GM18861 (cell line): ENCODE measurements around the gene SIL1.
"Not testable (repeated sequence)": the region's sequence is repeated elsewhere in the genome, so short reads cannot be mapped to it uniquely, and the experiment has no call there.

Source experiments
- ATAC-seq: cut with Tn5 transposase; IDR thresholded peaks from one replicate; pipeline ENCODE4 v1.9.1; 2021; ENCODE audit not compliant: unreplicated experiment

The SIL1 gene

DNA sequence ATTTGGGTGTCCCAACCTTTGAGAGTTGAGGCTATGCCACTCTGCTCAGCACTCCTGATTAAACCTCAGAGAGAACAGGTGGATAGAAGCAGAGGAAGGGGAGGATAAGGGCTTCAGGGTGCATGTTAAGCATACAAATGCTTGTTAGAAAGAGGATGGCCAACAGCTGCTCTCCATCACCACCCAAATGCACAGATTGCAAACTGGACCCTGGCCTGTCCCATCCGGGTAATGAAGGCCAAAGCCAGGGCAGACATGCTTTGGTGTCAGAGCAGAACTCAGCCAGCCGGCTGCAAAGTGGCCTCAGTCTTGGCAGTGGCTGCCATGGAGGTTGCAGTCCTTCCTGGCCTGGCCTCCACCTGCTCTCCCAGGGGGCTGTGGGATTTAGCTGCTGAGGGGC lies 84.3 kb downstream of the SIL1 start:
- ATAC-seq, result no peak

DNA sequence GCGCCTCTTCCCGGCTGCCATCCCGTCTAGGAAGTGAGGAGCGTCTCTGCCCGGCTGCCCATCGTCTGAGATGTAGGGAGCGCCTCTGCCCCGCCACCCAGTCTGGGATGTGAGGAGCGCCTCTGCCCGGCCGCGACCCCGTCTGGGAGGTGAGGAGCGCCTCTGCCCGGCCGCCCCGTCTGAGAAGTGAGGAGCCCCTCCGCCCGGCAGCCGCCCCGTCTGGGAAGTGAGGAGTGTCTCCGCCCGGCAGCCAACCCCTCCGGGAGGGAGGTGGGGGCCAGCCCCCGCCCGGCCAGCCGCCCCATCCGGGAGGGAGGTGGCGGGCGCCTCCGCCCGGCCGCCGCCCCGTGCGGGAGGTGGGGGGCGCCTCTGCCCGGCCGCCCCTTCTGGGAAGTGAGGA lies 85.8 kb downstream of the SIL1 start:
- not testable (repeated sequence) for ATAC-seq

DNA sequence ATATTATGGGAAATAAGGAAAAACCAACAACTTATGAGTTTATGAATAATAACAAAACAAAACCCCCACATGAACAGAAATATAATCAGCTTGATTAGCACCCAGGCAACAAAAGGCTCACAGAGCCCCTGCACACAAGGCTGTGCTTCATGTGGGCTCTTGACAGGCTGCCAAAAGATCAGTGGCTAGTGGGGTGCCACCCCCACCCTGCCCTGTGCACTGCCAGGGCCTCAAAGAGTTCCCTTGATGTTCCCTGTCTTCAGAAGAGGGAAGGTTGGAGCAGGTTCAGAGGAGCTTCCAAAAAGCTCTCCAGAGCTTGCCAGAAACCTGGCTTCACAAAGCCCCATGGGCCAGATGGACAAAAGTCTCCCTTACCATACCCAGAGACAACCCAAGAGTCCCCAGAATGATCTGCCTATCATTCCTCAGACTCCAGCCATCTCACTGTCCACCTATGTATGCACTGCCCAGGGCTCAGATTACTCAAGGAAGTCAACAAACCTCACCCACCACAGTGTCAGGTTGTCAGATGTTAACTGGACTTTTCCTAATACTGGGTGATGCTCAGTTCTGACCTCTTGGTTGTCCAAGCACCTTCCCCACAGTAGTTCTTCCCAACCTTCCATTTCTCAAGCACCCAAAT lies 87.5 kb downstream of the SIL1 start:
- ATAC-seq, result no peak

DNA sequence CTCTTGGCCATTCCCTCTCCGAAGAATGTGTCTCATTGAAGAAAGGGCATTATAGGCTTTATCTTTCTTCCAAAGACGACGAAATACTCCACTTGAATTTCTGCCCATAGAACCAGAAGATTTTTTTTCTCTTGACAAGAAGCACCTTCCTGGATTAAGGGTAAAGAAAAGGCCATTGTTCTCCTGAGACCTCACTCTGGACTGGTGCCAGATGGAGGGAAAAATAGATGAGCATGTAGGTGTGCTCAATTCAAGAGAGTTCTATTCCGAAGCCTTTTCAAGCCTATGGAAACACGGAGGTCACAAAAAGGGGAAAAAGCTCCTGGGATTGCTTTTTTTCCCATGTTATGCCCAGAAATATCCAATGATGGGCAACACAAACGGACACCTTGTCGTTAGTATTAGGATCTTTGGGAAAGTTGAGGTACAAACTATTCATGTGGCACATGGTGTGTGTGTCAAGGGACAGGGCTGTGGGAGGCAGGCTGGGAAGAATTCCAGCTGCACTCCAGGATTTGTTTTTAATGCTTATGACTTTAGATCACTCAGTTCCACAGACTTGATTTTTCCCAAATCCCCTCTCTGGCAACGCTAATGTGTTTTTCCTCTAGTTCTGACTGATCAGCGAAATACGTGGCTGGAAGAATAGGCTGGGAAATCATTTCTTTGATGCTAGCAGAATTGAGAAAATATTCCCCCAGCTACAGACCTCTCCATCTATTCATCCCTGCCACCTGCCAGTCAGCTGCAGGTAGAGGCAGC lies 89.9 kb downstream of the SIL1 start:
- no peak for ATAC-seq

DNA sequence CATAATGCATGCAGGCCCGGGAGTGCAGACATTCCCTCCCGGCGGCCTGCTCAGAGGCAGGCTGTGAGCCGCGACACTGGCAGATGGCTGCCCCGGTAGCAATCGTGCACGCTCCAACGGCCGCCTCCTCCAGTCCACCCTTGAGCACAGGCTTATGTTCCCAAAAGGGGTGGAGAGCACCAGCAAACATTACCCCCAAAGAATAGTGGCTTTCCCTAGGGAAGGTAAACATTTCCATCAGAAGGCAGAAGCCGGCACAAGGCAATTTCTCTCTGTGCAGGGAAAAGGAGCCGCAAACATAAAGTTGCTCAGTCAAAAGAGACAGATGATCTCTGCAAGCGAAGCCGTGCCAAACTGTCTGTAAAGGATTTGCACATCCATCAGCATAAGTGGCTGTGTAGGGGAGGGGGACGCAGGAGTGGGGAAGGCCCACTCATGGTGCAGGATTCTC lies 92.5 kb downstream of the SIL1 start:
- no peak for ATAC-seq

DNA sequence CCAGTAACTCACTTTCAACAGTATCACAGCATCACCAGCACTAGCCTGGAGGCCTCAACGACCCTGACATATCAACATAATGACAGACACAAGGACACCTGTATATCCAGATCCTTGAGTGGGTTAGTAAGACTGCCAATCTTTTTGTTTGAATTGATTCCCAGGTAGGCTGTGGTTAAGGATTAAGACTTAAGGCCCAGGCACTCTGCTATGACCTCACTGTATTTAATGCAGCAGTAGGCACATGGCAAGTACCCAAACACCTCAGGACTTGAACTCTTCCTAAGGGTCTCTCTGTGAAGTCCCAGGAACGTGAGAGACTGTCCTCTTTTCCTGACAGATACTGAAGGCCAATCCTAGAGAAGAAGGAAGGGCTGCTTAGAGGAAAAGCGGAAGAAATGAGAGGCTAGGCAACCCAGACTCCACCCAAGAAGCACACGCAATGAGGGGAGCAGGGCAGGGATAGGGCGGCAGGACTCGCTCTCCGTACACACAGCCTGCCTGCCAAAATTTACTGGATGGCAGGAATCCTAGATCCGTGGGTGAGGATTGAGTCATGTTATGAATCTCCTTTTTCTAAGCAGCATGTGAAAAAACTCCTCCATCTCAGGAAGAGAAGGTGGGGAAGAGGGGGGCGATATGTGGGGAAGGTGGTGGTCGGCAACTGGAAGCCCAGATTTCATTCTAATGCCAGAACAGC lies 93.4 kb downstream of the SIL1 start:
- no peak for ATAC-seq

DNA sequence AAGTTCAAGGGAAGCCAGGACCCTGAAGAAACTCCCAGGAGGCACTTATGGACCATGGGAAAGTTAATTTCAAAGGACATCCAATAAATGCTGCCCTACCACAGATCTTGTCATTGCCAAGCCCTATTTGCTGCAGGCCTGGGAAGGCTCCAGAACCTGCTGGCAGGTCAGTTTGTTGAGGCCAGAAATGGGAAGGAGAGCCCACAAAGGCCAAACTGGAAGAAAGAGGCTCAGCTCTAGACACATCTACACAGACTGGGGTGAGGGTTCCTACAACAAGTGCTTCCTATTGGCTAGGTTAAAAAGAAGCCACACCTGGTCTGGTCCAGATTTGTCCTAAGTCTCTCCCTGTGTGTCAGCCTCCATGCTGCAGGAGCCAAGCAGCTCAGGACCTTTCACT lies 94.4 kb downstream of the SIL1 start:
- no peak for ATAC-seq

DNA sequence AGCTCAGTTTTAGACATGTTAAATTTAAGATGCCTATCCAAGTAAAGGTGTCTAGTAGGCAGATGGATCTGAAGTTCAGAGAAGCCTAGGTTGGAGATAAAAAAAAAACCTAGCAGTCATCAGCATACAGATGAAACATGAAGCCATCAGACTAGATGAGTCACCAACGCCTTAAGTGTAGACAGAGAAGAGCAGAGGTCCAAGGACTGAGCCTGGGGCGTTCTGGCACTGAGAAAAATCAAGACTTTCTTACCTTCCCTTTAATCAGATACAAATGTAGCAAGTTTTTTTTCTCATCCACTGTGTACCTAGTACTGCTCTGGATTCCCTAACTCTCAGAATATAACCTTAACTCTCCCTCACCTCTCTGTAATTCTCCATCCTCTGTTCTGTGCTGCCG lies 97.3 kb downstream of the SIL1 start:
- ATAC-seq, result no peak

DNA sequence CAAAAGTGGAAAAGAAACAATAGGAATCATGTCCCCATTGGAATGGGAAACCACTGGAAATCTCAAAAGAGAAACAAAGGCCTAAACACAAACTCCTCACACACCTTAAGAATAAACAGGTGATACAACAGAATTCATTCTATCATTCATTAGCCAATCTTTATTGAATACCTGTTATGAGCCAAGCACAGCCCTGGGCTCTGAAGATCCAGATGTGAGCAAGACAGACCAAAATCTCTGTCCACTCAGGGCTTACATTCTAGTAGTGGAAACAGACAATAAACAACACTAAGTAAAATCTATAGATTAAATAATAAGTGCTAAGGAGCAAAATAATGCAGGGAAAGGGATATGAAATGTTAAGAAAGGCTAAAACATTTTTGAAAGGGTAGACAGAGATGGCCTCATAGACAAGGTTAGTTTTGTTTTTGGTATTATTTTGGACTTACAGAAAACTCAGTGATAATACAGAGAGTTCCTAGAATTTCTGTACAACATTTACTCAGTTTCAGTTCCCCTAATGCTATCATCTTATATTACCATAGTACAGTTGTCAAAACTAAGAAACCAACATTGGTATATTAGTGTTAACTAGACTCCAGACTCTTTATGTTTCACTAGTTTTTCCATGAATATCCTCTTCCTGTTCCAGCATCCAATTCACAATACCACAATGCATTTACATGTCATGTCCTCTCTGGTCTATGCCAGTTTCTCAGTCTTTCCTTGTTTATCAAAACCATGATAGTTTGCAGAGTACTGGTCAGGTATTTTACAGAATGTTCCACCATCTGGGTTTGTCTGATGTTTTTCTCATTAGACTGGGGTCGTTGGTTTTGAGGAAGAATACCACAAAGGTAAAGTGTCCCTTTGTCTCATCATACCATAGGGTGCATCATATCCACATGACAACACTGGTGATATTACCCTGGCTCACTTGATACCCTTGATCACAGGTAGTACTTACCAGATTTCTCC lies 103.7 kb downstream of the SIL1 start:
- peak; percentile 90 for ATAC-seq

DNA sequence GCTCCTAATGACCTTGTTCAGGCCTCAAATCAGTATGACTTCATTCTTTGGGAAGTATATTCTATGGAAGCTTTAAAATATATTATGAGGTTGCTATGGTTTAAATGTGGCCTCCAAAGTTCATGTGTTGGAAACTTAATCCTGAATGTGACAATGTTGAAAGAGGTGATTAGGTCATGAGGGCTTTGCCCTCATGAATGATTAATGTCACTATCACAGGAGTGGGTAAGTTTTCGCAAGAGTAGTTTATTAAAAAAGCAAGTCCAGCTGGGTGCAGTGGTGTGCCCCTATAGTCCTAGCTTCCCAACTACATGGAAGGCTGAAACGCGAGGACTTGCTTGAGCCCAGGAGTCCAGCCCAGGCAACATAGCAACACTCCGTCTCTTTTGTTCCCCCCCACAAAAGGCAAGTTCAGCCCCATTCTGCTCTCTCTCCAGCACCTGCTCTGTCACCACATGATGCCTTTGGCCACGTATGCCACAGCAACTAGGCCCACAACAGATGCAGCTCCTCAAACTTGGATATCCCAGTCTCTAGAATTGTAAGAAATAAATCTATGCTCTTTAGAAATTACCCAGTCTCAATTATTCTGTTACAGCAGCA lies 105.3 kb downstream of the SIL1 start:
- no peak for ATAC-seq

DNA sequence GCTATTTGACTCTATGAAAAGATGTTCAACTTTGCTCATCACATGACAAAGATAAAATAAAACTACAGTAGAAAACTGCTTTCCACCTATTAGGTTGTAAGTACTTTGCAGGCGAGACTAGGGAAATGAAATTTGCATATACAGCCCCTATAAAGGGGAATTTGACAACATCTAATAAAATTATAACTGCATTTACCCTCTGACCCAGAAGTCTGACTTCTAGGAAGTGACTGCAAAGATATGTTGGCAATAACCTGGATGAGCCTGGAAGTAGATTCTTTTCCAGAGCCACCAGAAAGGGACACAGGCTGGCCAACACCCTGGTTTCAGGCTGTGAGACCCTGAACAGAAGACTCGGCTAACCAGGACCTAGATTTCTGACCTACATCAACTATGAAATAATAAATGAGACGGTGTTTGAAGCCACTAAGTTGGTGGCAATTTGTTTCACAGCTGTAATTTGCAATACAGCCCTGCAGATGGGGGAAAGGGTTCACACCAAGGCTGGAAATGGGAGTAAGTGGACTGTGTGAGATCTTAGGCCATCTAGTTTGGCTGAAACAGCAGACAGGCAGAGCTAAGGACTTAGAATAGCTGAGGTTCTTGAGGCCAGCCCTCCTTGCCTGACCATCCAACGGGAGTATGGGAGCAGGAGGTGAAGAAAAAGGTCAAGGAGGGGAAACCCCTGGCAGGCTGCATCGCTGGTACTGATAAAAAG lies 106.6 kb downstream of the SIL1 start:
- no peak for ATAC-seq

DNA sequence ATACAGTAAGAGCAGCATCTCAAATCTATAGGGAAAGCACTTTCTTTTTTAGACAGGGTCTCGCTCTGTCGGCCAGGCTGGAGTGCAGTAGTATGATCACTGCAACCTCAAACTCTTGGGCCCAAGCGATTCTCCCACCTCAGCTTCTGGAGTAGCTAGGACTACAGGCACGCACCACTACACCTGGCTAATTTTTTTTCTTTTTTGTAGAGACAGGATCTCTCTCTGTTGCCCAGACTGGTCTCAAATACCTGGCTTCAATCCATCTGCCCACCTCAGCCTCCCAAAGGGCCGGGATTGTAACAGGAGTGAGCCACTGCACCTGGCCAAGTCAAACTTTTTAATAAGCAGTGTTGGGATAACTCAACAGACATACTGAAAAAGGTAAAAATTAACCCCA lies 107.6 kb downstream of the SIL1 start:
- no peak for ATAC-seq

DNA sequence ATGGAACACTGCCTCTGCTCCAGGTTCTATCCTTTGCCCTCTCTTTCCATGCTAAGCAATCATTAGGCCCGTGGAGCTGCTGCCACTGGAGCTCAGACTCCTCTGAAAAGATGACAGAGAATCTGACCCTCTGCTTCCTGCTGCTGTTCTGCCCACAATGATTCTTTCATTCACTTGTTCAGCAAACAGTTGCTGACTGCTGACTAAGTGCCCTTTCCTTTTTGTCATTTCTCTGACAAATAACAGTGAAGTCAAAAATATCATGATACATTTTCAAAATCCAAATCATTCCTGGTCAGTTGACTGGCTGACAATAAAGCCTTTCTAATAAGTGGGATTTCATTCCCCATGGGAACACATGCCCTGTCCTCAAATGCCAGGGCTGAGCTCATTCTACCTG lies 110.1 kb downstream of the SIL1 start:
- ATAC-seq, result no peak

DNA sequence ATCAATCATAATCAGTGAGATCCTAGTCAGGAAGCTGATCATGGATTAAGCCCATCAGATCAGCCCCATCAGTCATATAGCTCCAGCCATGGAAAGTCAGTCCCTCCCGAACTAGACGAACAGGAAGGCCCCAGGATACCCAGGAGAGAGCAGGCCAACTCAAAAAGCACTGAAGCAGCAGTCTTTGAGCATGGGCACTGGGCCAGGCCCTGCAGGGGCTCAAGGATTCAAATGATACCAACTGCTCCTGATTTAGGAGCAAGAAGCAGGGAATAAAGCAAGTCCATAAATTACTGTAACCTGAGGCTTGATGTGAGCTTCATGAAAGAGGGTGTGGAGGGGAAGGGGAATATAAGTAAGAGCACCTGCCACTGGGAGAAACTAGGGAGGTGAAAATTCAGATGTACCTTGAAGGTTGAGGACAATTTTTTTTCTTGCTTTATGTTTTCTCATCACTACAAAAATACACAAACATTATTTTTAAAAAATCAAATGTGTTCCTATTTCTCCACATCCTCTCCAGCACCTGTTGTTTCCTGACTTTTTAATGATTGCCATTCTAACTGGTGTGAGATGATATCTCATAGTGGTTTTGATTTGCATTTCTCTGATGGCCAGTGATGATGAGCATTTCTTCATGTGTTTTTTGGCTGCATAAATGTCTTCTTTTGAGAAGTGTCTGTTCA lies 115.2 kb downstream of the SIL1 start:
- no peak for ATAC-seq

DNA sequence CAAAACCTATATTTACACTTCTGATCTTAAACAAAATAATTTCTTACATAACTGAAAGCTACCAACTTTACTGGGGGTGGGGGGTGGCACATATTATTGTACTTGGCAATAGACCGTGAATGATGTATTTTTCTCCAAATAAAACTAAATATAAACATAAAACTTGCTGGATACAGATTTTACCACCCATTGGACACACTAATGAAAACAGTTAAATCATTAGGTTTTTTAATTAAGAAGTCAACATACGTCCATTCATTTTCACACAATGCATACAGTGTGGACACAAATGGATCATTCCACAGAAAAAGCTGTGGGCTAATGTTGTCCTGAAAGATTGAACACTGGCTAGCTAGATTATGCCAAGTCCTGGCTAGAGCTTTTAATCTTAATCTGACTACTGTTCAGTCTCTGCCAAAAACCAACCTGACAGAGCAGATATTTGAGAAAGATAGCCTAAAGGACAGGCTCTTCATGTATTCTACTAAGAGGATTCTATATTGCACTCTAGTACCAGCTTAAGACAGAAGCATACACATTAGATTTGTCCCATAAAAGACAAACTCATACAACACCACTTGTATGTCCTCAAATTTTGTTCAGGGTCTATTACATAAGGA lies 118.1 kb downstream of the SIL1 start:
- ATAC-seq, result no peak

DNA sequence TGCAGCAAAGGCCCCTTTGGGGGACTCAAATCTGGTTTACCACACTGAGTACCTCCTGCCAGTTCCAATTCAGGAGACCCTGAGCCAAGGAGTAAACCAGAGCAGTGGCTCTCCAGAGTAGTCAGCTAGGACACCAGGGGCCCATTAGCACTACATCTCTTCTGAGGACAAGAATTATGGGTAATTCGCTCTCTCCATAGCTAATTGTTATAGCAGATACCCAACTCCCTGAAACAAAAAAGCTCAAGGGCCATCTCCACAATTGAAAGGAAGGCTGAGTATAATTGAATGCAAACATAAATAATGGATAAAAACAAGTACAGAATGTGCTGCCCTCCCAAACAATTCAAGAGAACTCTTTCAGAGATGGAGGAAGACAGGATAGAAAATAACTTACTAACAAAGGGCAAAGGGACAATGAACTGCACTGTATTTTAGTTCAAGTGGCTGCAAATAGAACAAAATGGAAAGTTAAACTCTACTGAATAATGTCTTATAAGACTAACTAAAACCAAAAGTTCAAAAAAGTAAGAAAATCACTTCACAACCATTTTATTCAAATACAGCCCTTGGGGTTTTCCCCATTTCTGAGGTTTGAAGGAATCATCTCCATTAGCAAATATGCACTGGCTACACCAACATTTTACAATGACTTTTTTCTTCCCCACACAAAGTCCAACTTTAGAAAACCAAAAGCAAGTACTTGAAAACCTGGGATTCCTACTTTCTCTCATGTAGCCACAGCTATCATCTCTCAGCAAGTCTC lies 118.8 kb downstream of the SIL1 start:
- ATAC-seq, result no peak

DNA sequence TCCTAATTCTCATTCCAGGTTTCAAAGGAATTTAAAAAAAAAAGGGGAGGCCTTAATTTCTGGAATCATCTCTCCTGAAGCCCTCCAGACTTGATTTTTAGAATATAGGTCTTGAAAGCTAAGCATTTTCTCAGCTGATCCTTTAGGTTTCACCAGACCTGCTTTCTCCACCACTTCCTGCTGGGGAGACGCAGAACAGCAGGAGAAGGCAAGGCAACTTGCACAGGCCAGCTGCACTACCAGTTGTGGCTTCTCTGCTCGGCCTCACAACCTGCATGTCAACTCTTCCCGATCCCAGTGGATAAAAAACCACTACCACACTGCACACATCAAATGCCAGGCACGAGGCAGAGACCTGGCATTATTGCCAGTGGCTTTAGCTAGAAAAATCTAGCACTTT lies 119.8 kb downstream of the SIL1 start:
- no peak for ATAC-seq

DNA sequence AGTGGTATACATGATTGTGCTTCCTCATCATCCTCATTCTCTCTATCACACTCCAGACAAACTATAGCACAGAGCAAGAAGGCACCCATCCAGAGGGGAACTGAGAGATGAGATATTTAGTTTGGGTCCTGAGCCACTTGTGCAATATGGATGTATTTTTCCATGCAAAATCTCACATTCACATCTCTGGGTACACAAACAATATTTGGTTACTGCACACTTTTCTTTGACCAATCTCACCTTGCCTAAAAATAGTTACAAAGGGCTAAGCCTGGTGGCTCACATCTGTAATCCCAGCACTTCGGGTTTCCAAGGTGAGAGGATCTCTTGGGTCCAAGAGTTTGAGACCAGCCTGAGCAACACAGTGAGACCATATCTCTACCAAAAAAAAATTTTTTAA lies 120.3 kb downstream of the SIL1 start:
- ATAC-seq, result no peak
